Endodermal cell (in vitro differentiated cells): ENCODE results near the gene PODXL2. TPM values are rescaled to one million over a fixed set of nuclear protein-coding genes. Genes with fewer than 3 reads are reported as not detected.

Source experiments
- DNase-seq: peaks from one replicate; pipeline ENCODE4 v3.0.0-alpha.2; 2017
- H3K27ac ChIP-seq: 2 replicates; pipeline ENCODE4 v1.5.1; 2013; ENCODE audit warnings: mild to moderate bottlenecking, low read depth, low read length, moderate library complexity
- H3K27me3 ChIP-seq: 2 replicates; pipeline ENCODE4 v1.6.1; 2013; ENCODE audit warnings: mild to moderate bottlenecking, low read length, moderate library complexity; ENCODE audit not compliant: insufficient read depth, control insufficient read depth, poor library complexity, severe bottlenecking
- H3K36me3 ChIP-seq: 2 replicates; pipeline ENCODE4 v1.7.0; 2013; ENCODE audit warnings: mild to moderate bottlenecking, low read length, moderate library complexity; ENCODE audit not compliant: control insufficient read depth, insufficient read depth
- H3K4me1 ChIP-seq: one replicate; pipeline ENCODE4 v1.7.0; 2013; ENCODE audit warnings: low read length; ENCODE audit not compliant: control insufficient read depth, insufficient read depth
- H3K4me3 ChIP-seq: 2 replicates; pipeline ENCODE4 v1.5.1; 2013; ENCODE audit warnings: mild to moderate bottlenecking, low read length, moderate library complexity
- H3K9ac ChIP-seq: 2 replicates; pipeline ENCODE4 v1.6.1; 2013; ENCODE audit warnings: mild to moderate bottlenecking, low read length, moderate library complexity; ENCODE audit not compliant: poor library complexity, severe bottlenecking; ENCODE audit errors: extremely low read depth
- H3K9me3 ChIP-seq: 2 replicates; pipeline ENCODE4 v1.6.1; 2013; ENCODE audit warnings: mild to moderate bottlenecking, low read length, moderate library complexity; ENCODE audit not compliant: control insufficient read depth
- H3K27ac Mint-ChIP-seq: 2 replicates; pipeline ENCODE4 v1.8.0; 2020; ENCODE audit warnings: mixed read lengths
- H3K27me3 Mint-ChIP-seq: 2 replicates; pipeline ENCODE4 v1.8.0; 2021; ENCODE audit warnings: mild to moderate bottlenecking, mixed read lengths; ENCODE audit not compliant: insufficient read depth
- H3K36me3 Mint-ChIP-seq: 2 replicates; pipeline ENCODE4 v1.8.0; 2020; ENCODE audit warnings: low read depth, mixed read lengths
- H3K4me1 Mint-ChIP-seq: 2 replicates; pipeline ENCODE4 v1.8.0; 2020; ENCODE audit warnings: mixed read lengths
- H3K4me3 Mint-ChIP-seq: 2 replicates; pipeline ENCODE4 v1.8.0; 2020; ENCODE audit warnings: mild to moderate bottlenecking, moderate library complexity, mixed read lengths
- H3K9me3 Mint-ChIP-seq: 2 replicates; pipeline ENCODE4 v1.8.0; 2020; ENCODE audit warnings: mild to moderate bottlenecking, mixed read lengths
- CTCF ChIP-seq: fragments of 200-600 bp; sonication (generic); conservative IDR thresholded peaks from 2 replicates; pipeline ENCODE4 v1.5.0; 2021; ENCODE audit warnings: antibody characterized with exemption, mild to moderate bottlenecking
- WGBS, 2 experiments: methylation state at CpG; one replicate each; pipeline versions ENCODE4 v1.1.5 to v1.1.7; 2013; ENCODE audit warnings: missing lambda C conversion rate in 2 of 2, mixed read lengths in 1 of 2; ENCODE audit not compliant: insufficient coverage in 1 of 2, insufficient read length in 1 of 2; 5-methylcytosine and 5-hydroxymethylcytosine counted together
- total RNA-seq, 2 donors: library from RNA; stranded (reverse); fragmentation: NEBNext Ultra II Directional in 1 of 2; extraction: Animal tissue kit (Norgen Biotek cat#: 25700) in 1 of 2; gene quantifications; 2 replicates in 1 of 2; 3 replicates in 1 of 2; pipeline ENCODE4 v1.2.1, GENCODE V29; 2021

PODXL2 gene
- total RNA-seq, 2 donors from 2014 or later = 11.8 to 16.5 TPM

- TF ChIP-seq CTCF = no peak
- Mint-ChIP-seq H3K36me3 (no peaks in the 10 kb centered on the region), H3K27ac (no peak overlapping the region), H3K4me1 (no peaks in the 10 kb centered on the region), H3K9me3 (no peaks in the 10 kb centered on the region), H3K4me3 (no peak overlapping the region), H3K27me3 (no peaks in the 10 kb centered on the region)
- Histone ChIP-seq H3K4me1 (no peaks in the 10 kb centered on the region), H3K4me3 (no peak overlapping the region), H3K9ac (no peak overlapping the region), H3K9me3 (no peaks in the 10 kb centered on the region), H3K27me3 (no peaks in the 10 kb centered on the region), H3K36me3 (no peaks in the 10 kb centered on the region), H3K27ac (no peak overlapping the region)
- DNase-seq = no peak
Measured at GRCh38 chr3:127647845-127648204, 18.8 kb downstream of the PODXL2 start.

DNA sequence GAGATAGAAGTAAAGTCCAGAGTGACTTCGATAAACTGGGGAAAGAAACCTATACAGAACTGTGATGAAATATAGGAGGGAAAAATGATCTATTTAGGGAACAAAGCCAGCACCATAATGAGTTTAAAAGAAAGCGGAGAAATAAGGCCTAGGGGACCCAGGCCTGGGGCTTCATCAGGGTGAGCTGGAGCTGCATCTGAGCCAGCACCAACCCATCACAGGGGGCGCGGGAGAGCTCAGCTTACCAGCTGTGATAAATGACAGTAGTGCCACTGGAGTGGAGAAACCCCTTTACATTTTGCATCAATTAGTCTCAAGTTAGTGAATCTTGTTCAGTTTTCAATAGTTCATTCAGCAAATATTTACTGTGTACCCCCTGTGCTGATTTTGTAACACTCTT lies 21.3 kb downstream of the PODXL2 start:
- H3K36me3 ChIP-seq = no peaks in the 10 kb centered on the region
- no peak overlapping the region for H3K9ac ChIP-seq
- H3K27ac Mint-ChIP-seq = no peak overlapping the region
- H3K9me3 ChIP-seq = no peaks in the 10 kb centered on the region
- no peaks in the 10 kb centered on the region for H3K27me3 ChIP-seq
- no peak overlapping the region for H3K4me3 ChIP-seq
- DNase-seq = no peak
- H3K9me3 Mint-ChIP-seq = no peaks in the 10 kb centered on the region
- WGBS, 2 experiments = 92 to 100% methylated on average over 1 to 4 of the region's 4 CpGs
- H3K4me3 Mint-ChIP-seq = no peak overlapping the region
- peak; percentile 31 for TF ChIP-seq CTCF
- no peaks in the 10 kb centered on the region for H3K4me1 ChIP-seq
- H3K4me1 Mint-ChIP-seq = no peaks in the 10 kb centered on the region
- no peaks in the 10 kb centered on the region for H3K27me3 Mint-ChIP-seq
- no peak overlapping the region for H3K27ac ChIP-seq
- H3K36me3 Mint-ChIP-seq = no peaks in the 10 kb centered on the region

GRCh38 chr3:127651516-127652172 lies 22.7 kb downstream of the PODXL2 start:
- no peak overlapping the region for H3K4me3 ChIP-seq
- TF ChIP-seq CTCF = no peak
- Mint-ChIP-seq H3K4me3 (no peak overlapping the region), H3K4me1 (no peaks in the 10 kb centered on the region), H3K36me3 (no peaks in the 10 kb centered on the region), H3K27me3 (no peaks in the 10 kb centered on the region), H3K27ac (no peak overlapping the region), H3K9me3 (no peaks in the 10 kb centered on the region)
- 86 to 91% methylated on average over 3 to 8 of the region's 8 CpGs for WGBS, 2 experiments
- H3K36me3 ChIP-seq = no peaks in the 10 kb centered on the region
- no peaks in the 10 kb centered on the region for H3K9me3 ChIP-seq
- DNase-seq = peak; percentile 55
- no peaks in the 10 kb centered on the region for H3K27me3 ChIP-seq
- no peaks in the 10 kb centered on the region for H3K4me1 ChIP-seq
- H3K9ac ChIP-seq = no peak overlapping the region
- H3K27ac ChIP-seq = no peak overlapping the region
